Immature natural killer cell (primary cell): ENCODE results near the gene UNC93B1. TPM values are rescaled to one million over a fixed set of nuclear protein-coding genes. Genes with fewer than 3 reads are reported as not detected.

ENCODE experiments used
- DNase-seq, 3 donors: peaks; one replicate each; pipeline ENCODE4 v3.0.0; 2022; ENCODE audit warnings: mixed read lengths in 1 of 3
- H3K27ac Mint-ChIP-seq, 6 donors: one replicate each; pipeline ENCODE4 v1.8.0; 2020; ENCODE audit warnings: mixed read lengths in 6 of 6, mild to moderate bottlenecking in 5 of 6, inconsistent platforms in 4 of 6, moderate library complexity in 3 of 6
- H3K27me3 Mint-ChIP-seq, 3 donors: one replicate each; pipeline ENCODE4 v1.8.0; 2020 to 2021; ENCODE audit warnings: low read depth in 3 of 3, mild to moderate bottlenecking in 3 of 3, mixed read lengths in 3 of 3, moderate library complexity in 3 of 3, inconsistent platforms in 1 of 3
- H3K36me3 Mint-ChIP-seq, 3 donors: one replicate each; pipeline ENCODE4 v1.8.0; 2020; ENCODE audit warnings: mixed read lengths in 3 of 3, inconsistent platforms in 2 of 3, mild to moderate bottlenecking in 2 of 3
- H3K4me1 Mint-ChIP-seq, 2 donors: one replicate each; pipeline ENCODE4 v1.8.0; 2020; ENCODE audit warnings: inconsistent platforms in 2 of 2, mild to moderate bottlenecking in 2 of 2, mixed read lengths in 2 of 2, moderate library complexity in 1 of 2
- H3K4me3 Mint-ChIP-seq, 5 donors: one replicate each; pipeline ENCODE4 v1.8.0; 2020; ENCODE audit warnings: mild to moderate bottlenecking in 5 of 5, mixed read lengths in 5 of 5, inconsistent platforms in 3 of 5, moderate library complexity in 3 of 5
- H3K9me3 Mint-ChIP-seq, 6 donors: one replicate each; pipeline ENCODE4 v1.8.0; 2020; ENCODE audit warnings: mild to moderate bottlenecking in 6 of 6, mixed read lengths in 6 of 6, inconsistent platforms in 4 of 6, moderate library complexity in 3 of 6
- polyA plus RNA-seq, 3 donors: library from polyadenylated mRNA; unstranded; fragments of 300-500 nt; fragmentation: Illumina TruSeq; gene quantifications; one replicate each; pipeline ENCODE4 v1.2.3, GENCODE V29; 2021

UNC93B1 gene, protein sequence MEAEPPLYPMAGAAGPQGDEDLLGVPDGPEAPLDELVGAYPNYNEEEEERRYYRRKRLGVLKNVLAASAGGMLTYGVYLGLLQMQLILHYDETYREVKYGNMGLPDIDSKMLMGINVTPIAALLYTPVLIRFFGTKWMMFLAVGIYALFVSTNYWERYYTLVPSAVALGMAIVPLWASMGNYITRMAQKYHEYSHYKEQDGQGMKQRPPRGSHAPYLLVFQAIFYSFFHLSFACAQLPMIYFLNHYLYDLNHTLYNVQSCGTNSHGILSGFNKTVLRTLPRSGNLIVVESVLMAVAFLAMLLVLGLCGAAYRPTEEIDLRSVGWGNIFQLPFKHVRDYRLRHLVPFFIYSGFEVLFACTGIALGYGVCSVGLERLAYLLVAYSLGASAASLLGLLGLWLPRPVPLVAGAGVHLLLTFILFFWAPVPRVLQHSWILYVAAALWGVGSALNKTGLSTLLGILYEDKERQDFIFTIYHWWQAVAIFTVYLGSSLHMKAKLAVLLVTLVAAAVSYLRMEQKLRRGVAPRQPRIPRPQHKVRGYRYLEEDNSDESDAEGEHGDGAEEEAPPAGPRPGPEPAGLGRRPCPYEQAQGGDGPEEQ
- polyA plus RNA-seq = 10 to 100 TPM; 29.7 to 42.7 (median 38.6) TPM

- Mint-ChIP-seq H3K9me3 (no peaks in the 10 kb centered on the region), H3K27ac (peak within 1 kb of the TSS; percentile 64 to 89 (median 82)), H3K27me3 (peaks cover 0 to 2% (median 0%) of the 10 kb centered on the region in 3 donors), H3K4me3 (peak within 1 kb of the TSS; percentile 86 to 90 (median 89)), H3K36me3 (no peaks in the 10 kb centered on the region), H3K4me1 (peaks cover 26 to 34% of the 10 kb centered on the region in 2 donors)
- DNase-seq = peak; percentile 77 to 85 (median 81)
Observed at GRCh38 chr11:68003846-68004550, at the start of gene UNC93B1. UNC93B1 (minus strand) TSS chr11:68004097; CDS start chr11:68004043, 54 bp downstream.

GRCh38 chr11:68053117-68053516 is 49.2 kb upstream of the UNC93B1 start:
- Mint-ChIP-seq H3K27me3 (peaks cover 0 to 4% (median 3%) of the 10 kb centered on the region in 3 donors), H3K27ac (peak overlapping the region in 3 of 6 donors; percentile 34 to 61 (median 48)), H3K4me3 (no peak overlapping the region), H3K9me3 (no peaks in the 10 kb centered on the region), H3K36me3 (peaks cover 0 to 13% (median 4%) of the 10 kb centered on the region in 3 donors), H3K4me1 (no peaks in the 10 kb centered on the region)
- DNase-seq = no peak

DNA sequence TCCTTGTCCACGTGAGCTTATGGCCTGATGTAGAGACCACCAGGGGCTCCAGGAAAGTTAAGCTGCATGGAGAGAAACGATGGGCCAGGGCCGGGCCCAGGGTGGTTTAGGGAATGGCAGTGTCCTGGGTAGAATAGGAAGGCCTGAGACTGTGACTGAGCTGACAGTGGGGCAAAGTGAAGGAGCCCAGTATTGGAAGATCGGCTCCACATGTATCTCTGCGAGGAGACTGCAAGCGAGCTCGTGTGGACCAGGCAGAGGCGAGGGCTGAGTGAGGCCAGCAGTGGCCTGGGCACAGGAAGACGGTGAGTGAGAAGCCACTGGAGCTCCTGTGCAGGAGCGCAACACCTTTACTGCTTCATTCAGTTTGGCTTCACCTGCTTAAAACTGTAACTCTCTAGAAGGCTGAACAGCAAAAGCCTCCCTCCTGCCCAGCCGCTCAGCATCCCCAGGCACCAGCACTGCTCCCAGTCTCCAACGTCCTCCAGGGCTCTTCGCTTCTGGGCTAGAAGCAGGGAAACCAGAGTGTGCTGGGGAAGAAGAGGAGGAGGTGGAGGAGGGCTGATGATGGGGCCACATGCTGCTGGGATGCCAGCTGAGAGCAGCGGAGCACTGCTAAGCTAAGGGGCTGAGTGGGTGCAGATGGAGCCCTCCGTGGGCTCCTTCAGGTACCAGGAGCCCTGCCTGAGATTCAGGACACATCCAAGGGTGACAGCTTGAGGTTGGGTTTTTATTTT is 48.4 kb upstream of the UNC93B1 start:
- Mint-ChIP-seq H3K9me3 (no peaks in the 10 kb centered on the region), H3K4me1 (no peaks in the 10 kb centered on the region), H3K4me3 (no peak overlapping the region), H3K27ac (peak overlapping the region in 4 of 6 donors; percentile 5 to 61 (median 44)), H3K27me3 (peaks cover 0 to 4% (median 3%) of the 10 kb centered on the region in 3 donors), H3K36me3 (peaks cover 0 to 13% (median 3%) of the 10 kb centered on the region in 3 donors)
- DNase-seq = no peak

- DNase-seq = no peak
- Mint-ChIP-seq H3K9me3 (no peaks in the 10 kb centered on the region), H3K4me1 (no peaks in the 10 kb centered on the region), H3K36me3 (peaks cover 0 to 13% (median 3%) of the 10 kb centered on the region in 3 donors), H3K27ac (peak overlapping the region in 4 of 6 donors; percentile 5 to 70 (median 56)), H3K27me3 (peaks cover 0 to 4% (median 2%) of the 10 kb centered on the region in 3 donors), H3K4me3 (no peak overlapping the region)
Observed at GRCh38 chr11:68051191-68052136, 47.6 kb upstream of the UNC93B1 start.

DNA sequence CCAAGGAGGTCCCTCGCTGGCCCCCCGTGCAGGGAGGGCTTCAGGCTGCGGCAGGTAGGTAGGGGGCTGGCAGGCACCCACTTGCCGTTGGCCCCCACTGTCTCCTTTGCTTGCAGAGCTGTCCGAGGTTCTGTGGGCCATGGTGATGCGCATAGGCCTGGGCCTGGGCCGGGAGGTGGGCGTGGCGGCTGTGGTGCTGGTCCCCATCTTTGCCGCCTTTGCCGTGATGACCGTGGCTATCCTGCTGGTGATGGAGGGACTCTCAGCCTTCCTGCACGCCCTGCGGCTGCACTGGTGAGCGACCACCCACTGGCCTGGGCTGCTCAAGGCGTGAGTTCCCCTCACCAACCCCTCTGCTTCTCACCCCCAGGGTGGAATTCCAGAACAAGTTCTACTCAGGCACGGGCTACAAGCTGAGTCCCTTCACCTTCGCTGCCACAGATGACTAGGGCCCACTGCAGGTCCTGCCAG is 46.5 kb upstream of the UNC93B1 start:
- Mint-ChIP-seq H3K27me3 (peaks cover 0 to 4% (median 2%) of the 10 kb centered on the region in 3 donors), H3K27ac (peak overlapping the region in 2 of 6 donors; percentile 20 to 52), H3K4me3 (no peak overlapping the region), H3K9me3 (no peaks in the 10 kb centered on the region), H3K36me3 (peaks cover 0 to 13% (median 3%) of the 10 kb centered on the region in 3 donors), H3K4me1 (no peaks in the 10 kb centered on the region)
- no peak for DNase-seq

DNA sequence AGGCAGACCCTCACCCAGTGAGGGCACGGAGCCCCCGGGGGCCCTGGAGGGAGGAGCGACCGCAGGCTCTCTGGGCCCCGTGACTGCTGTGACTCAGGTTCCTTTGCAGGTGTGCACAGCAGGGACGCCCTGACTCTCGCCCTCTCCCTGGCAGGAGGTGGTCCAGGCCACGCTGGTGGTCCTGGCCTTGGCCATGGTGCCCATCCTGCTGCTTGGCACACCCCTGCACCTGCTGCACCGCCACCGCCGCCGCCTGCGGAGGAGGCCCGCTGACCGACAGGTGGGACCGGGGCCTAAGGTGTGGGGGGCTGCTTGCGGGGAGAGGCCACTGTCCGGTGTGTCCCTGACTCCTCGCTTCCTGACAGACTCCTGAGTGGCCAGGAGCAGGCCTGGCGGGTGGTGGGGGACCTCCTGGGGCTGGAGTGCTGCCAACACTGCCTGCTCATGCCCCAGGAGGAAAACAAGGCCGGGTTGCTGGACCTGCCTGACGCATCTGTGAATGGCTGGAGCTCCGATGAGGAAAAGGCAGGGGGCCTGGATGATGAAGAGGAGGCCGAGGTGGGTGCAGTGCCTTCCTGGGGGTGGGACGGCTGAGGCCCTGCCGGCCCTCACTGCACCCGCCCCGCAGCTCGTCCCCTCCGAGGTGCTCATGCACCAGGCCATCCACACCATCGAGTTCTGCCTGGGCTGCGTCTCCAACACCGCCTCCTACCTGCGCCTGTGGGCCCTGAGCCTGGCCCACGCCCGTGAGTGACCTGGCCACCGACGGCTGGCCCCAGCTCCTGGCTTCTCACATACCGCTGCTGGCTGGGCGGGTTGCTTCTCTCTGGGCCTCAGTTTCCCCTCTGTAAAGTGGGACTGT is 45.8 kb upstream of the UNC93B1 start:
- DNase-seq = no peak
- Mint-ChIP-seq H3K4me3 (no peak overlapping the region), H3K9me3 (no peaks in the 10 kb centered on the region), H3K27me3 (peaks cover 0 to 4% (median 2%) of the 10 kb centered on the region in 3 donors), H3K27ac (no peak overlapping the region), H3K36me3 (peaks cover 0 to 13% (median 3%) of the 10 kb centered on the region in 3 donors), H3K4me1 (no peaks in the 10 kb centered on the region)

GRCh38 chr11:68048681-68049508 is 45.0 kb upstream of the UNC93B1 start:
- no peak for DNase-seq

DNA sequence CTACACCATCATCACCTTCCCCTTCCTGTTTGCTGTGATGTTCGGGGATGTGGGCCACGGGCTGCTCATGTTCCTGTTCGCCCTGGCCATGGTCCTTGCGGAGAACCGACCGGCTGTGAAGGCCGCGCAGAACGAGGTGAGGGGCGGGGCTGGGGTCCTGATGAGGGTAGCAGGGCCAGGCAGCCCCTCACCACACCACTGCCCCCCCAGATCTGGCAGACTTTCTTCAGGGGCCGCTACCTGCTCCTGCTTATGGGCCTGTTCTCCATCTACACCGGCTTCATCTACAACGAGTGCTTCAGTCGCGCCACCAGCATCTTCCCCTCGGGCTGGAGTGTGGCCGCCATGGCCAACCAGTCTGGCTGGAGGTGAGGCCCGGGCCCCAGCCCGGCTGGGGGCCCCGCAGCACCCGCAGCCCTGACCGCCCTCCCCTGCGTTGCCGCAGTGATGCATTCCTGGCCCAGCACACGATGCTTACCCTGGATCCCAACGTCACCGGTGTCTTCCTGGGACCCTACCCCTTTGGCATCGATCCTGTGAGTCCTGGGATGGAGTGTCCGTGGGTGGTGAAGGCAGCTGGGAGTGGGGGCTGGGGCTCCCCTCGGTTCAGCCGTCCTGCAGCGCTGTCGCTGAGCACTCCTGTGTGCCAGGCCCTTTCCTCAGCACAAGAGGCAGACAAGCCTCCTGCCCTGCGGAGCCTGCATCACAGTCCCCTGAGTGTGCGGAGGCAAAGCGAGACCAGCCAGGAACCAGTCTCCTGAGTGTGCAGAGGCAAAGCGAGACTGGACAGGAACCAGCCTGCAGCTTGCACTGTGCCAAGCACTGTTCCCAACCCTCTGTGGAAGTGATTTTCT is 43.8 kb upstream of the UNC93B1 start:
- peaks cover 0 to 8% (median 3%) of the 10 kb centered on the region in 3 donors for H3K36me3 Mint-ChIP-seq
- no peaks in the 10 kb centered on the region for H3K4me1 Mint-ChIP-seq
- no peak overlapping the region for H3K27ac Mint-ChIP-seq
- H3K9me3 Mint-ChIP-seq = no peaks in the 10 kb centered on the region
- no peak for DNase-seq
- peaks cover 0 to 1% (median 0%) of the 10 kb centered on the region in 3 donors for H3K27me3 Mint-ChIP-seq
- no peak overlapping the region for H3K4me3 Mint-ChIP-seq

More at GRCh38 chr11:68048681-68049508, 45.0 kb upstream of the UNC93B1 start:
- H3K36me3 Mint-ChIP-seq = peaks cover 0 to 13% (median 3%) of the 10 kb centered on the region in 3 donors
- no peaks in the 10 kb centered on the region for H3K9me3 Mint-ChIP-seq
- no peak overlapping the region for H3K4me3 Mint-ChIP-seq
- no peaks in the 10 kb centered on the region for H3K4me1 Mint-ChIP-seq
- peaks cover 0 to 4% (median 2%) of the 10 kb centered on the region in 3 donors for H3K27me3 Mint-ChIP-seq
- no peak overlapping the region for H3K27ac Mint-ChIP-seq

GRCh38 chr11:68044898-68045351 is 41.0 kb upstream of the UNC93B1 start:
- no peaks in the 10 kb centered on the region for H3K36me3 Mint-ChIP-seq
- no peak for DNase-seq
- no peak overlapping the region for H3K27ac Mint-ChIP-seq
- no peaks in the 10 kb centered on the region for H3K9me3 Mint-ChIP-seq
- peaks cover 9 to 16% of the 10 kb centered on the region in 2 donors for H3K4me1 Mint-ChIP-seq
- H3K27me3 Mint-ChIP-seq = peaks cover 0 to under 1% (median 0%) of the 10 kb centered on the region in 3 donors
- H3K4me3 Mint-ChIP-seq = no peak overlapping the region

DNA sequence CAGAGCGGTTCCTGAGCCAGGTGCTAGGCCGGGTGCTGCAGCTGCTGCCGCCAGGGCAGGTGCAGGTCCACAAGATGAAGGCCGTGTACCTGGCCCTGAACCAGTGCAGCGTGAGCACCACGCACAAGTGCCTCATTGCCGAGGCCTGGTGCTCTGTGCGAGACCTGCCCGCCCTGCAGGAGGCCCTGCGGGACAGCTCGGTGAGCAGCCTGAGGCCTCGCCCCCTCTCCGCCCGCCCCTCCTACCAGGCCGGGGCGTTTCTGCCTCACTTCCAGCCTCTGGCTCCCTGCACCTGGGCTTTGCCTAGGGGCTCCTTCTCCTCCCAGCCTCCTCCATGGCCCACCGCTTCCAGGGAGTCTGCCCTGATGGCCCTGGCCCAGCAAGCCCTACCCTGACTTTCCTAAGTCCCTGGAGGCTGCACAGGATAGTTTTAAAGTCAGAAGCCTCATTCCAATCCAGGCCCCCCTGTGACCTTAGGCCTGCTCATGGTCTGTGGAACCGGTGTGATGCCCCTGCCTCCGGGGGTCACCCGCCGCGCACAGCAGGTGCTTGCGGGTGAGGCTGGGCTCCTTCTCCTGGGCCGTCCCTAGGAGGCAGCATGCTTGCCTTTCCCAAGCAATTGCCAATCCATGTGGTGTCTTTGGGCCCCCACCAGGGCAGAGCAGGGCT is 40.4 kb upstream of the UNC93B1 start:
- no peak overlapping the region for H3K27ac Mint-ChIP-seq
- no peak overlapping the region for H3K4me3 Mint-ChIP-seq
- no peak for DNase-seq
- H3K9me3 Mint-ChIP-seq = no peaks in the 10 kb centered on the region
- peaks cover 0 to 1% (median 0%) of the 10 kb centered on the region in 3 donors for H3K27me3 Mint-ChIP-seq
- H3K36me3 Mint-ChIP-seq = no peaks in the 10 kb centered on the region
- peaks cover 12 to 18% of the 10 kb centered on the region in 2 donors for H3K4me1 Mint-ChIP-seq
